GM19023 (cell line): Measurements from ENCODE around the gene OR6C65.
"Not testable (repeated sequence)": the region's sequence is repeated elsewhere in the genome, so short reads cannot be mapped to it uniquely, and the experiment has no call there.

Experiments used
- ATAC-seq: cut with Tn5 transposase; IDR thresholded peaks from one replicate; pipeline ENCODE4 v1.9.1; 2021; ENCODE audit warnings: mild to moderate bottlenecking, moderate library complexity; ENCODE audit not compliant: unreplicated experiment

OR6C65 gene

DNA sequence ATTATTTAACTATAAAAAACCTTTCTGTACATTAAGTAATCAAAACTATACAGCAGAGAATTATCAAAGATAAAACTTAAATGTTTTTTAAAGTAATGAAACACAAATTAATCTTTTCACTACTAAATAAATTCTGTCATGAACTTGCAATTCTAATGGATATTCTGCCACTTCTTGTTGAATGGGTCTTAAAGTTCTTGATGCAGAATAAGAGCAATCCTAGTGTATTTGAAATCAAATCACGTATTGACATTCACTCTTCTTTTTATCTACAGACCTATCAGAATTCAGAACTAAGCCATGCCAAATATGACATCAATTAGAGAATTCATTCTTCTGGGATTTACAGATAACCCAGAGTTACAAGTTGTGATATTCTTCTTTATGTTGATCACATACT is at the start of gene OR6C65:
Gene OR6C65 (plus strand): TSS at position 301 of the 400 bp plus-strand sequence. CDS start 0 bp downstream, at position 301.
- ATAC-seq: no peak

DNA sequence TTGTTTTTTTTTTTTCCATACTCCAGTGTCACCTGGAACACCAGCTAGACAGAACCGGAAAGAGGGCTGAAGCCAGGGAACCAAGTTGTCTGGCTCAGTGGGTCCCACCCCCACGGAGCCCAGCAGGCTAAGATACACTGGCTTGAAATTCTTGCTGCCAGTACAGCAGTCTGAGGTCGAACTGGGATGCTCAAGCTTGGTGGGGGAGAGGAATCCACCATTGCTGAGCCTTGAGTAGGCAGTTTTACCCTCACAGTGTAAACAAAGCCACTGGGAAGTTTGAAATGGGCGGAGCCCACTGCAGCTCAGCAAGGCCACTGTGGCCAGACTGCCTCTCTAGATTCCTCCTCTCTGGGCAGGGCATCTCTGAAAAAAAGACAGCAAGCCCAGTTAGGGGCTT is 45.0 kb upstream of the OR6C65 start:
- ATAC-seq: not testable (repeated sequence)

DNA sequence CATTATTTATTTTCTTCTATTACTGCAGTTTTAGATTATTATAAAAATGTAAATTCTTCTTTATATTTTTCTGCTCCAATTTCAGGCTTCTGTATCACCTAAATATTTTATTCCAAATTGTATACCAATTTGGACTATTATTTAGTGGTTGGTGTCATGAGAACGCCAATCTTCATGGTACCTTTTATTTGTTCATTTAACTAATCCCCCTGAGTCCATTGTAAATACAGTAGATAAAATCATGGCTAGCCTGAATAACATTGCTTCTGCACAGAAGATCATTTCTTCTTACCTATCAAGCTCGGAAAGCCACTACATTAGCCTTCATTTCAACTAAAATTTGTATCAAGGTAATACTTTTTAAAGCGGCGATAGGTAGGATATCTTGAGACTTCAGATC is 37.7 kb upstream of the OR6C65 start, which contains the start of gene OR6C75:
Gene OR6C75 (plus strand): TSS at position 301 of the 400 bp plus-strand sequence. CDS start 2,136 bp downstream, outside the sequence.
- no peak for ATAC-seq

DNA sequence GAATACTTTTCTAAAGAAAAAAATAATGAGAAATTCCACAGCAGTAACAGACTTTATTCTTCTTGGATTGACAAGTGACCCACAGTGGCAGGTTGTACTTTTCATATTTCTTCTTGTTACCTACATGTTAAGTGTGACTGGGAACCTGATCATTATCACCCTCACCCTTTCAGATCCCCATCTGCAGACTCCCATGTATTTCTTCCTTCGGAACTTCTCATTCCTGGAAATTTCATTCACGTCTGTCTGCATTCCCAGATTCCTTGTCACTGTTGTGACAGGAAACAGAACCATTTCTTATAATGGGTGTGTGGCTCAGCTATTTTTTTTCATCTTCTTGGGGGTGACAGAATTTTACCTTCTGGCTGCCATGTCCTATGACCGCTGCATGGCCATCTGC is 35.2 kb upstream of the OR6C65 start:
- ATAC-seq: no peak

DNA sequence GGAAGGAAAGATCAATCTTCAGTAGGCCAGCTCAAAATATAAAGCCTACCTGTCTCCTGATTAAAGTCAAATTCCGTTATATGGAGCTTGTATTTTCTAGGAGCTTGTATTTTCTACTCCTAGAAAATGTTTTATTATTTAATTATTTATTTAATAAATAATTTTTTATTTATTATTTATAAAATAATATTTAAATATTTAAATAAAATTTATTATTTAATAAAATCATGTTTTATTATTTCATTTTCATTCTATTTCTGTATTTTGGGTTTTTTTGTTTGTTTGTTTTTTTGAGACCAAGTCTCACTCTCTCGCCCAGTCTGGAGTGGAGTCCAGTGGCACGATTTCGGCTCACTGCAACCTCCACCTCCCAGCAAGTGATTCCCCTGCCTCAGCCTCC is 27.8 kb upstream of the OR6C65 start:
- no peak for ATAC-seq

DNA sequence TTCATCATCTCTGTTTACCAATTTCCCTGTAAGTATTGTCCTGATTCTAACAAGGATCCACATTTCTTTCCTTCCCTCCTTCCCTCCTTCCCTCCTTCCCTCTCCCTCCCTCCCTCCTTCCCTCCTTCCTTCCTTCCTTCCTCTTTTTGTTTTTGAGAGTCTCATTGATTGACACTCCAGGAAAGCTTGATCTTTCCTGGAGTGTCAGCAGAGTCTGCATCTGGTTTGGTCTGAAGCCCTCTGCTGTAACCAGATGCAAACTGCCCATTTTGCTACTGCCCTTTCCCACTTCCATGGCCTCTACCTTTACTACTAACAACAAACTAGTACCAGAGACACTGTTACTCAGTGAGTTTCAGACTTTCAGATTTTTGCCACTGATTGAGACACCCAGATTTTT is 14.4 kb upstream of the OR6C65 start:
- no peak for ATAC-seq

DNA sequence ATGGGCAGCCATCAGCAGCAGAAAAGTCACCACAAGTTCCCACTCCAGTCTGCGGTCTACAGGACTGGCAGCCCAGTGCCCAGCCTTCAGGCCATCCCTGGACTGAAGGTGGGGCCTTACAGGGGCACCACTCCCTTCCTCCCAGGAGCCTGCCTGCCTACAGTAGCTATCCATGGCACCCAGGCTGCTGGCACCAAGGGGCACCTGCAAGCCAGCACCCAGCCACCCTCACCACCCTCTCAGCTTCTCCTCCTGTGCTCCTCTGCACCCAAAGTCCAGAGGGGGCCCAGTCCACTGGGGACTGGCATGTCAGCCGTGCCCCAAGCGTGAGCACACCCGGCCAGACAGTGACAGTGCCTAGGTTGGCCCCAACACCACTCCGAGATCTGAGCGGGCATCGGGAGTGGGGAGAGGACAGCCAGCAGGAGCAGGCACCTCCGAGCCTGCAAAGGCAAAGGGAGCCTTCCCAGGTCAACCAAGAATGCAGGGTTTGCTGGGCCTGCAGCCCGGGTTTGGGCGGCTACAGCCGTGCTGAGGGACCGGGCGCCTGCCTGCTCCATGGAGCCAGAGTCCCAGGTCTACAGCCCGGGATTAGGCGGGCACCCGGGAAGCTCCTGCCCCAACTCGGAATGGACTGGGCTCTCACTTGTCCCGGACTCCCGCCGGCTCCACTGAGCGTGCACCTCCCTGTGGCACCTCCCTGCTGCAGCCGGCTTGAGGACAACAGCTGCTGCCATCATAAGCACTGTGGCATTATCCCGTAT is 8.1 kb upstream of the OR6C65 start:
- ATAC-seq: no peak

DNA sequence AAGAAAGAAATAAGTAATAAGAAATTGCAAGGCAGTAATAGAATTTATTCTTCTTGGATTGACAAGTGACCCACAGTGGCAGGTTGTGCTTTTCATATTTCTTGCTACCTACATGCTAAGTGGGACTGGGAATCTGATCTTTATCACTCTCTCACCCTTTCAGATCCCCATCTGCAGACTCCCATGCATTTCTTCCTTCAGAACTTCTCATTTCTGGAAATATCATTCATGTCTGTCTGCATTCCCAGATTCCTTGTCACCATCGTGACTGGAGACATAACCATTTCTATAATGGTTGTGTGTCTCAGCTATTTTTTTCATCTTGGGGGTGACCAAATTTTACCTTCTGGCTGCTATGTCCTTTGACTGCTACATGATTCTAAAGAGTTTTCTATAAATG is 4.0 kb upstream of the OR6C65 start:
- ATAC-seq: no peak

DNA sequence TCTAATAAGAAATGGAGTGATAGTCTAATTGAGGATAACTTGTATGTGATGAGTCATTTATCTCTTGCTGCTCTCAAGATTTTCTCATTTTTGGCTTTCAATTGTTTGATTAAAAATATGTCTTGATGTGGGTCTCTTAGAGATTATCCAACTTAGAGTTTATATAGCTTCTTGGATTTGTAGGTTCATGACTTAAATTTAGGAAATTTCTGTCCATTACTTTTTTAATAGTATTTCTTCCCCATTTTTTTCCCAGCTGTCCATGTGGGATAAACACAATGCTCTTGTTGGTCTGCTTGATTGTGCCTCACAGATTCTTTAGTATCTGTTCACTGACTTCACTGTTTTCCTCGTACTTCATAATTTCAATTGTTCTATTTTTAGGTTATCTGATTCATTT is 7.5 kb downstream of the OR6C65 start:
- no peak for ATAC-seq

DNA sequence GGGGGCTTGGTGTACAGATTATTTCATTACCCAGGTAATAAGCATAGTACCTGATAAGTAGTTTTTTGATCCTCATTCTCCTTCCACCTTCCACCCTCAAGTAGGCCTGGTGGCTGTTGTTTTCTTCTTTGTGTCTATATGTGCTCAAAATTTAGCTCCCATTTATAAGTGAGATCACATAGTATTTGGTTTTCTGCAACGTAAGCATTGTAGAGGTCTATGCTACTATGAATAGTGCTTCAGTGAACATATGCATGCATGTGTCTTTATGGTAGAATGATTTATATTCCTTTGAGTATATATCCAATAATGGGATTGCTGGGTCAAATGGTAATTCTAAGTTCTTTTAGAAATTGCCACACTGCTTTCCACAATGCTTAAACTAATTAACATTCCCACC is 8.8 kb downstream of the OR6C65 start:
- not testable (repeated sequence) for ATAC-seq

DNA sequence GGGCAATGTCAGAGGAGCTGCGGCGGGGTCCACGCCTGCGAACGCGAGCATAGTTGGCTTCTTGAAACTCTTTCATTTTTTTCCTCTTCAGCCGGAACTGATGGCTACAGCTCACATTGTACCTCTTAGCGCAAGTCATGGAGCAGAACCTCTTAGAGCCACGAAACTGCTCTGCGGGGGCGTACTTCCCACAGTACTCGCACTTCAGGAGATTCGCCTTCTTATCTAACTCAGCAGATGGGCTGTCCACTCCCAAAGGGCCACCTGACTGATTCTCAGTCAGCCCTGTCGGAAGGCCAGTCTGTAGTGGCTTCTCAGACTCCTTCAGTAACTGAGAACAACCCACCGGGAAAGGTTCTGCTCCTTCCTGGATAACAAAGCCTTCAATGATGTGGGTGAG is 11.8 kb downstream of the OR6C65 start:
- not testable (repeated sequence) for ATAC-seq

DNA sequence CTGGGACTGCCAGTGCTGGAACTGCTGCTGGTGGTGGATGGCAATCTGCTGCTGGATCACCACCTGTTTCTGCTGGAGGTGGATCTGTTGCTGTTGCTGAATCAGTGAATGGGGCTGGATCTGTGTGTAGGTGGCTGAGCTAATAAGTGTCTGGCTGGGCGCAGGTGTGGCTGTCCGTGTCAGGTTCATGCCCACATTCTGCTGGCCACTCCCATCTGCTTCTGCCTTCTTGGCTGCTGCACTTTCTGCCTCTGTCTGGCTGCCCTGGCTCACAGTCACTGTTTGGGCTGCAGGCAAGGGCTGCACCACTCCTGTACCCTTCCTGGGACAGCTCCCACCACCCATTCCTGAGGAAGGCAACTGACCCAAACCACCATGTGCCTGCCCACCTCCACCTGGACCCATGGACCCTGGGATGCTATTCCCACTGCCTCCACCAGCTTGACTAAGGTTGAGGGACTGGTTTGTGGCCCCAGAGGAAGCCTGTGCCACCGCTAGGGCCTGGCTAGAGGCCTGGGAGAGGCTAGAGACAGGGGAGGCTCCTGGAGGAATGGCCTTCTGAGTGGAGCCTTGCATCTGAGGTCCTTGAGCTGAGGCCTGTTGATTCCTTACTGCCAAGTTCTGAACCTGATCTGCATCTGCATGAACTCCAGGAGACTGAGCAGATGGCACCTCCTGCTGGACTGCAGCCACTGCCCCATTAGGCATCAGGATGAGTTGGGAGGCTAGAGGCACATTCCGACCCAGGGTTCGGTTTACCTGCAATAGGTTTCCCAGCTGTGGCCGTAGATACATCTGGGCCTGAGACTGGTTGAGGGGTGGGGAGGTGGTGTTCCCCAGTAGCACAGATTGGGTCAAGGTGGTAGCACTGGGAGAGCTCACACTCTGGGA is 13.4 kb downstream of the OR6C65 start:
- not testable (repeated sequence) for ATAC-seq

DNA sequence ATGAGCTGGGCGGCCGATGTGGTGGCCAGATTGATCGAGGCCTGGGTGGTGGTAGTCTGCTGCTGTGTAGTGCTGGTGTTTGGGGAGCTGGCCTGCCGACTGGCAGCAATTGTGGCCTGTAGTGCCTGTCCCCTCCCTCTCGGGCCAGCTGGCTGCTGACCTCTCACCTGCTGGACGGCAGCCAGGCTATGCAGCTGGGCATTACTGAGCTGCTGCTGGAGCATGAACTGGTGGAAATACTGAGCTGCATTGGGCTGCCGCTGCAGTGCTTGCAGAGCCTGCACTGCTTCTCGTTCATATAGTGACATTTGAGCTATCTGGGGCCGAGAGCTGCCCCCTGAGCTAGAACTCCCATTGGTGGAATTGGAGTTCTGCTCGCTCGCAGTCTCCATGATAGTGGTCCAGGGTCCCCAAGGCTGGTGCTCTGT is 14.1 kb downstream of the OR6C65 start:
- ATAC-seq: not testable (repeated sequence)

DNA sequence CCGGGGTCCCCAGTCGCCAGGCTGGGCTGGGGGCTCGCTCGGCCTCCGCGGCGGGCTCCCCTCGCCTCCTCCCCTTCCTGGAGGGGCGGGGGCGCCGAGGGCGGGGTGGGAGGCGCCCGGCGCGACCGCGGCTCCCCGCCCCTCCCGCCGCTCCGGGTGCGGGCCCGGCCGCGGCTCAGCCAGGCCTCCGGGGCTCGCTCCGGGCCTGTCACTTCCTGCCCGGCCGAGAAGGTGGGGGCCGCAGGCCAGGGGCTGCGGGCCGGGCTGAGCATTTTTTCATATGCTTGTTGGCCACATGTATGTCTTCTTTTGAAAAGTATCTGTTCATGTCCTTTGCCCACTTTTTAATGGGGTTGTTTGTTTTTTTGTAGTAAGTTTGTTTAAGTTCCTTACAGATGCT is 14.6 kb downstream of the OR6C65 start:
- ATAC-seq: not testable (repeated sequence)

DNA sequence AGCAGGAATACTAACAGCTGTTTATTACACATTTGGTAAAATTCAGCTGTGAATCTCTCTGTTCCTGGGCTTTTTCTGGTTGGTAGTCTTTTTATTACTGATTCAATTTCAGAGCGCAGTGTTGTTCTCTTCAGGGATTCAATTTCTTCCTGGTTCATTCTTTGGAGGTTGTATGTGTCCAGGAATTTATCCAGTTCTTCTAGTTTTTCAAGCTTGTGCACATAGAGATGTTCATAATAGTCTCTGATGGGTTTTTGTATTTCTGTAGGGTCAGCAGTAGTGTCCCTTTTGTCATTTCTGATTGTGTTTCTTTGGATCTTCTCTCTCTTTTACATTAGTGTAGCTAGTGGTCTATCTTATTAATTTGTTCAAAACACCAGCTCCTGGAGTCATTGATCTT is 16.6 kb downstream of the OR6C65 start:
- ATAC-seq: no peak

DNA sequence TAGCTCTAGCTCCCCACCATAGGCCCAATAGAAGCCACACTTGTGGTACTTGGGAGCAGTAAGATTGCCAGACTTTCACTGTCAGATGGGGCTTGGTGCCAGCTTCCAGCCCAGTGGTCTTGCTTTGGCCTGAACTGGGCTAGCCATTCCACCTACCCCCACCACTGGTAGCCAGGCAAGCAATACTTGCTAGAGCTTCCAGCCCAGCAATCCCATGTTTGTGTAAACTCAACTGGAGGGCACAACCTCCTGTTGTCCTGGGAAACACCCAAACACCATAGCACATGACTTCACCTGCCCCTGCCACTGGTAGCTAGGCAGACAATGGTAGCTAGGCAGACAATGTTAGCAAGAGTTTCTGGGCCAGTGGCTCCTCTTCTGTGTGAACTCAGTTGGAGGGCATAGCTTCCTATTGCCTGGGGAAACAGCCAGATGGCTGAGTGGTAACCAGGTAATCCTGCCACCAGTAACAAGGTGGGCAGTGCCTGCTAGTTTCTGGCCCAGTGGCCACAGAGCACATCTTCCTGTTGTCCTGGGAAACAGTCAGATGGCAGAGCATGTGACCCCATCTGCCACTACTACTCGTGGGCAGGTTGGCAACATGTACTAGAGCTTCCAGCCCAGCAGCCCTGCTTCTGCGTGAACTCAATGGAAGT is 20.1 kb downstream of the OR6C65 start:
- no peak for ATAC-seq

DNA sequence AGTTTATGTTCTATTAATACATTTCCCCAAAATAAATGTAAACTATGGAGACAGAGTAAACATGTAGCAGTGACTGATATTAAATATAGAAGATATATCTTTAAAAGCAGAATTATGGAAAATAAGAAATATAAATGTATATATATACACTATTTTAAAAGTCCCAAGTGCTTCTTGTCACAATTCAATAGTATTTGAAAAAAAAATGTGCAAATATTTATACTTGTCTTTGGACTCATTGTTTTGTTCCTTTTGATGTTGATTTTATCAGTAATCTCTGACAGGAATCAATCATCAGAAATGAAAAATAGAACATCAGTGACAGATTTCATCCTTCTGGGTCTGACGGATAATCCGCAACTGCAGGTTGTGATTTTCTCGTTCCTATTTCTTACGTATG is 25.6 kb downstream of the OR6C65 start, which contains the start of gene OR6C76:
Gene OR6C76 (plus strand): TSS at position 301 of the 400 bp plus-strand sequence. CDS start 0 bp downstream, at position 301.
- no peak for ATAC-seq

DNA sequence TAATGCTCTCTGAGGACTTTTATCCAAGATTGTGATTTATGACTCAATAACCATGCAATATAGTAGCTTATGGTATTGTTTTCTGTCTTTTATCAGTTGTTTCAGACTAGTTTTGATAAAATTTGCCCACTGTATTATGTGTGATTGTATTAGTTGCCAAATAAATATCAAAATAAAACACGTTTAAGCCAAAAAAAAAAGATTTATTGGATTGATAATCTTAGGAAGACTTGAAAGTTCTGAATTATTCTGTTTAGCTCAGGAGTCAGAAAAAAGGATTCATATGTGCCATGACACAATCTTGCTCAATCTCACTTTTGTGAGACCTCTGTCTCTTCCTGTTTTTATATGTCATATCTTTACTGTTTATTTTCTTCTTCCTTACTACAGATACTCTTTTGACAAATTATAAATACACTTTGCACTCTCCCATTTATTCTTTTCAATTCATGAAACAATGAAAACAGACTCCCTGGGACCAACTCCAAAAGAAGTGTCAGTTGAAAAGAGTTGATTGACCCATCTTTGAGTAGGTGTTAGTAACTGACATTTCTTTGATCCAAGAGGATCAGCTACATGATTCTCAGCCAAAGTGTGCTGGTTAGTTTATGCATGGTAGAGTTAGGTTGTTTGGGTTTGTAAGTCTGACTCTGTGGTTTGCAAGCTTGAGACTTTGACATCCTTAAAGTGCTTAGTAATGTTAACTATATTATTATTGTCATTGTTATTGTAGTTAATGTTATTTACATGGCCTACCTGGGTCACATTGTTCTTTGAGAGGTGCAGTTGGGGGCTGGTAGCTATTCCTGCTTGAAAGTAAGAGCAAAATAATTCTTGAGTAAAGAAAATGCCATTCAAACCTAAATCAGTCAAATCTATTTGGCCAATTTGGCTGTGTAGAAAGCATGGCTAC is 28.3 kb downstream of the OR6C65 start:
- no peak for ATAC-seq

DNA sequence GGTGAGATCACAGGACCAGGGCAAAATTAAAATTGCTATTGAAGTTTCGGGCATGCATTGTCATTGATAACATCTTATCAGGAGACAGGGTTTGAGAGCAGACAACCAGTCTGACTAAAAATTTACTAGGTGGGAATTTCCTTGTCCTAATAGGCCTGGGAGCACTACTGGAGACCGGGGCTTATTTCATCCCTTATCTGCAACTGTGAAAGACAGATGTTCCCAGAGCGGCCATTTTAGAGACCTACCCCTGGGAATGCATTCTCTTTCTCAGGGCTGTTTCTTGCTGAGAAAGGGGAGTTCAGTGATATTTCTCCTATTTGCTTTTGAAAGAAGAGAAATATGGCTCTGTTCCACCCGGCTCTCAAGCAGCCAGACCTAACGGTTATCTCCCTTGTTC is 40.9 kb downstream of the OR6C65 start:
- not testable (repeated sequence) for ATAC-seq

DNA sequence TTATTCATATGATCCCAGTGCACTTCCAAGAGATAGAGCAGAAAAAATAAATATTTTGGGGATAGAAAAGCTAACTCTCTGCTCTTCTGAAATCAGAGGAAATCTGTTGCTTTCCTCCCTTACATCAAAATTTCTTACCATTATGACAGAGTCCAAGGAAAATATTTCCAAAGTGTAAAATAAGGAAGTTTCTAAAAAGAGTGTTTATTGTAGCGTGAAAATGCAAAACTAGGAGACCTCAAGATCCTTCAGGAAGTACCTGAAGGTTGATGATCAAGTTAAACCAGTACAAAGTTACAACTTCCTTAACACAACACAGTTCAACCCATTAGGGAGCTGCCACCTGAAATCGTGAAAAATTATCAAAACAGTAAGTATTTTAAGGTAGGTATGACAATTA is 43.4 kb downstream of the OR6C65 start, which contains the start of gene OR6C2:
Gene OR6C2 (plus strand): TSS at position 301 of the 400 bp plus-strand sequence. CDS start 8,138 bp downstream, outside the sequence.
- ATAC-seq: no peak
